GM18519 (cell line): Measurements from ENCODE around the gene FGF14.
A peak's percentile ranks its signal among the peaks of the same experiment; 100 is the strongest.

Source experiments
- ATAC-seq: cut with Tn5 transposase; IDR thresholded peaks from one replicate; pipeline ENCODE4 v1.9.1; 2021; ENCODE audit warnings: mild to moderate bottlenecking, moderate library complexity; ENCODE audit not compliant: unreplicated experiment, low FRiP score

The FGF14 gene

DNA sequence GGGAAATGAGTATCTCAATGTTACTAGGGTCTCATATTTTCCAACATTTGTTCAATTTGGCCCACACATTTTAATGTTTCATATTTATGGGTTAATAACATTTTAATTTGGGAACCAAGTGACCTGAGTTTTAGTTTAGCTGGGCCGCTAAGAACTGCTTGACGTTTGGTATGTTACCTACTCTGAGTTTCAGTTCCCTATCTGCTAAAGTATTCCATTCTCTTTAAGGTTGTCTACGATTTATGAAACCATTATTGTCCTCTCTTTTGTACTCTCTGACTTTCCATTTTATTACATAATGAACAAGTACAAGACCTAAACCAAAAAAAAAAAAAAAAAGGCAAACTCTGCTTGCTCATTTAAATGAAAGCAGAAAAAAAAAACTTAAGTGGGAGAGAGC, 89.9 kb downstream of the FGF14 start:
- ATAC-seq: peak; percentile 84

DNA sequence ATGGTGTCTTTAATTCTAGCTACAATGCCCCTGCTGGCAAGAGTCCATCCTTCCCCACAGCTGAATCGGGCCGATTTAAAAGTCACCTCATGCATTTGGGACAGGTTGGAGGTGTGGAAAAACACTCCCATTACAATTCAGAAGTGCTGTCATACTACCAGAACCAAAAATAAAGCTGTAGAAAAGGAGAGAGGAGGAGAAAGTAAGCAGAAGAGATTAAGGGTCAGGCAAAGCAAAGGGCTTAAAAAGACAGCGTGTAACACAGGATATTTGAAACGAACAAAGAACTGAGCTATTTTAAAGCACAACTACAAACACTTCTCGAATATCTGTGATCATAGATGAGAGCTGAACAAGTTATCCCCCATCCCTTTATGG, 90.4 kb downstream of the FGF14 start:
- no peak for ATAC-seq

DNA sequence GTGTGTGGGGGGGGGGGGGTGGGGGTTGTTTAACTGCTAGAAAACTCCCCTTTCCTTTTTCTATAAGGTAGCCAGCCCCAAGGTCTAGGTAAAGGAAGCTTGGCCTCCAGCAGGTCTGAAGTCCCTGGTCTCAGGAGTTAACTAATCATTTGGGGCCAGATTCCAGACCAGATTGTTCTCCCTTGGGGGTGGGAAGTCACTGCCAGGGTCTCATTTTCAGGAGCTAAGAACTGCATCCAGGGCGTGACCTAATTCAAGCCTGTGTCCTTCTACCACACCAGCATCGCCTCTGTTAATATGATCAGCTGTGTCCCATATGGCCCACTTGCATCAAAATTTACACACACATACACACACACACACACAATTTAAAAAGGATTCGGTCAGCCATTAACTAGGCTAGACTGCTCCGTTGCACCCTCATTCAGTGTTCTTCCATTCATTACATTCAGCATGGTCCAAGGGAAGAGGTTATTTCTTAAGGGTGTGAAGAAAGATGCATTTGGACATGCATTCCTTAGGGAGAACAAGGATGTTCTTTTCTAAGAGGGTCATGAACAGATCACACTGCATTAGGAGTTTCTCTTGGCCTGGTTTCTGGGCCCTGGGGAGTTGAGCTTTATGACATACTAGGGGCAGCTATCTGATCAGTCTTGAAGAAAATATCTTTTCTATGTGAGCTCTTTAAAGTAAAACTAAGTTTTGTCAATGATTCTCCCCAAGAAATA, 91.0 kb downstream of the FGF14 start:
- no peak for ATAC-seq

DNA sequence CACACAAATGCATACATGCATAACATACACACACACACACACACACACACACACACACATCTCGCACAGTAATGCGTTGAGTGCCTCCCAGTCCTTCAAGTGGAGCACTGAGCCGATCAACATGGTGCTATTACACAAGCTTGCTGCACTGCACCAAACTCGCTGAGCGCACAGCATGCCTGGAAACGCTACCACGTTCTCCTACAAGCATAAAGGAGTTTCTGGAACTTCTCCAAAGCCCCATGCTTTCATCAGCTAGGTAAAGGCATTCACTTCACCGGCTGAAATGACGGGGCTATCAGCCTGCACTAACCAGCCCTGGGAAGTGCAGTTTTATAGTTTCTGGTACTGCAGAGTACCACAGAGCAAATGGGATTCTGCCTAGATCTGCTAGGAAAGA, 92.7 kb downstream of the FGF14 start:
- no peak for ATAC-seq

DNA sequence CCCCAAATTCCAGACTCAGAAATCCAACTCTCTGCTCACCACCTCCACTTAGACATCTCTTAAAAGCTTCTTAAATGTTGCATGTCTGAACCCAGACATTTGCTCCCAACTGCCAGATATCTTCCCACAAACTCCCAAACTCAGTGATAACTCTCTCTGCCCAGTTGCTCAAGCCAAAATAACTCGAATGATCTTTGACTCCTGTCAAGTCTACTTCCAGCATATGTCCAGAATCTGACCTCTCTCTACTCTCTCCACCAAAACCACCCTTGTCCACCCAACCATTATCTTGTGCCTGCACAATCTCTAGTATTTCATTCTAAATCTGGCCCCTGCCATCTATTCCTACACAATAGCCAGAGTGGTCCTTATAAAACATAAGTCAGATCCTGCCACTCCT, 99.3 kb downstream of the FGF14 start:
- no peak for ATAC-seq

DNA sequence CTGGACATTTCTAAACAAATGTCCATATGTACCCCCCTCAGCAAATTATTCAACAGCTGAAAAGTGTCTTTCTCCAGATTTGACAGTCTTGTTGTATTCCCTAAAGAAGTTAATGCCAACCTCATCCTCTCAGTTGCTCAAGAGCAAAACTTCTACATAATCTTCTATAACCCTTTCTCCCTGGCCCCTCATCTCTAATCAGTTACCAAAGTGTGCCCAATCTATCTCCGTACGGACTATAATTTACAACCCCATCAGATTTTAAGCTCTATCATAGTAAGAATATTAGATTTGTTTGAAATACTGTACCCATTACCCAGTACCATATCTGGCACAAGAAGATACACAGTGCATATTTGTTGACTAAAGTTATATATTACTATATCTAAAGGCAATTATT, 101.5 kb downstream of the FGF14 start:
- ATAC-seq: no peak

DNA sequence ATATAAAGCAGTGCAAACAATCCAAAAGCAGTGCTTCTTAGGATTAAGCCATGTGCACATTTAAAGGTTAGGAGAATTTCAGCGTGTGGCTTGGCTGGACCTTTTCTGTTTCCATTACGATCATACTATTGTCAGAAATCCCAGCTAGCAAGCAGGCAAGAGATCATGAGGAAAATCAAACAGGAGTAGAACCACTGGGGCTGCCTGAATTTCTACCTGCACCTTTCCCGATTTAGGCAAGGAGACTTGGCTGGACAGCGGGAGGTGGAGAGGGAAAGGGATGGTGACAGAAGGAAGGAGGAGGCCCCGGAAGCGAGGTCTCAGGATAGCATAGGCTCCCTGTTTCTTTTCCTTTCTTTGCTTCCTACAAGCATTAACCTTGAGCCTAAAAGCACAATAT, 102.5 kb downstream of the FGF14 start:
- ATAC-seq: no peak

DNA sequence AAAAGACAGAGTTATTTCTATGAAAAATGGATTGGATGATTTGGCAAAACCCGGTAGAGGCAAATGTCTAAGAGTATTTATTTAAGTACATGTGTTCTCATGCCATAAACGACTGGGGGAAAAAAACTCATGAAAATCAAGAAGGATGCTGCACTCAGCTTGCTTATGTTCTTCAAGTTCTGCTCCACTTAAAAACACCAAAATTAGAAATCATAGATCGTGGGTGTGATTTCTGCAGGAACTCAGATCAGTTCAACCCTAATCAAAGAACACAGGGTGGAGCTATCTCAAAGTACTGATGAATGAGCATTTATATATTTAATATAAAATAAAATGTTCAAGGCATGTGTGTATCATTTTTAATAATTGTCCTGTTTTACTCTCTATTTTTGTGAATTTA, 103.8 kb downstream of the FGF14 start:
- ATAC-seq: no peak

DNA sequence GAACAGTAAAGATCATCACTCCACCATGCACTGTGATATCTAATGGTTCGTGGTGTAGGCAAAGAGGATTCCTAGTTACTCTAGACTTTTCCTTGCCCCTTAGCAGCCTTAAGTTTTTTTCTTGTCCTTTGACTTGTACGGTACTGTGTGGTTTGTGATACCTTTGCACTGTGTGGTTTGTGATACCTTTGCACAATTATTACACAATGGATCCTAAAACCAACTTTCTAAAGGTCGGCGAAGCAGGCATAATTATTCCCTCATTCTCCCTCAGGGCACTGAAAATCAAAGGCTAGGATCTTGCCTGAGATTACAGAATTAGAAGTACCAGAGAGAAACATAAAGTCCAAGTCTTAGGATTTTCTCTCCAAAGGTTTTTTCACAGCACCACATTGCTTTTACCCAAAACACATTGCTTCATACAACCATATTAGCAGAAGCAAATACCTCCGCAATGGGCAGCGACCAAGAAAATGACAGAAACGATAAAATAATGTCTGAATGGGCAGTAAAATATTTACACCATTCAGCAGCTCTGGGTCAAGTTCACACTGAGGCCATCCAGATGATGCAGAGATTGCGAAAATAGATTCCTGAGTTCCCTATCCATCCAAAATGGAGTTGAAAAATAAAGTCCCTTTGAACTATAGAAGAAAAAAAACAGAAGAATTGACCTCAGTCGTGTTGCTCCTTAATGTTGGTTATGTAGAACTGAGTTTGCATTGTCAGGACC, 106.4 kb downstream of the FGF14 start:
- ATAC-seq: no peak

DNA sequence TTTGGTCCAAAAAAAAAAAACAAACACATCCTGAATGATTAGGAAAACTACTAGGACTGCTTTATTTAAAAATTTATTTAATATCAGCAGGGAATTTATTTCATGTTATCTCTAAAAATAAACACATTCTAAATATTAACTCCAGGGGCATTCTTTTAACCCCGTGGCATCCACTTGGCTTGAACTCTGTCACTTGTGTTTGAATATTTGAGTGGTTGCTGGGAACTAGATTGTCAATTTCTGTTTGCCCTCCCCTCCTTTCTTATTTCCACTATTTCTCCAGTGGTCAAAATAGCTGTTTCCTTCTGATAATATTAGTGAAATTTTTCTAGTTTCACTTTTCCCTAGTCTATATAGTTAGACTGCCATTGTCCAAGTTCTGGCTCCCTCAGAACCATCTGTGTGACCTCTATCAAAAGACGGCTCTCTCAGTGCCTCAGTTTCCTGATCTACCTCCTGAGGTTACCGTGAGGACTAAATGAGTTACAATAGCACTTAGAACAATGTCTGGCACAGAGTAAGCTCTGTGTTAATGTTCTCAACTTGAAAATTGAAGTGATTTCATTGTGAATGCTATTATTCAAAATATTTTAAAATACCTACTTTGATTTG, 107.3 kb downstream of the FGF14 start:
- no peak for ATAC-seq

DNA sequence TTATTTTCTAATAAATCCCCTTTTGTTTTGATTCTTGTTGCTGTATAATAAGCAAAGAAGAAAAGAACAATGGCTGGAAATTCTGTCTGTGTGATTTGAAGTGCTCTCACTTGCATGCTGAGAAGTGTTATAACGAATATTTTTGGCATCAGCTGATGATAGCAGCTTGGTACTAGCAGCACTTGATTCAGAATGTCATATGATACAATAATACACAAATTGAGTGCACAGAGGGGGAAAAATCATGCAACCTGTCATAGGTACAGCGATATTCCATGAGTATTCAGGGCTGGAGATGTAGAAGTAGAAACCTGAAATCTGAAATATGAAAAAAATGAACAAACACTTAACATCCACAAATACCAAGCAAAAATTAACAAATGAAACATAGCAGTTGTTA, 108.1 kb downstream of the FGF14 start:
- no peak for ATAC-seq

DNA sequence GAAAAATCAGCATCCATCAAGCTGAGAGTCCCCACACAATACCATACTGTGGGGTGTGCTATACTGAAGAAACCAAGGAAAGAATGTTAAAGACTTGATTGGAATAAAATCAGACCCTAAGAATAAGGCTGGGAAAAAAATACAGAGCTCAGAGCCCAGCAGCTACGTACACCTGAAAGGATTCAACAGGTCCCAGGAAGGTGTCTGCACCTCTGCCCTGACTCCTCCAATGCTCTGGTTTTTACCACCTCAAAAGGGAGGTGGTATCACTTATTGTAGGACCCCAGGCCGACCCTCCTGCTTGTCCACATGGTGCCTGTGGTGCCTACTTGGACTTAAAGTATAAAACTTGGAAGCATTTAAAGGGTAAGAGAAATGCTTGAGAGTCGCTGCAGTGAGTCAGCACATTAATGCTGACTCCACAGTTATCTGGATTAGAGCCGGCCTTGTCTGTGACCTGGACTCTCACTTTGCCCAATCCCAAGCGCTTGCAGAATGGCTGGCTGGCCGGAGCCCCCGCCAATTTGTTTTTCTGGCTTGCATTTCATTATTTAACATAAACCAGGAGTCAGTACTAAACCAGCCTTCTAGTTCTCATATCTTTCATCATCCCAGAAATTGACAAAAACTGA, 110.1 kb downstream of the FGF14 start:
- no peak for ATAC-seq

DNA sequence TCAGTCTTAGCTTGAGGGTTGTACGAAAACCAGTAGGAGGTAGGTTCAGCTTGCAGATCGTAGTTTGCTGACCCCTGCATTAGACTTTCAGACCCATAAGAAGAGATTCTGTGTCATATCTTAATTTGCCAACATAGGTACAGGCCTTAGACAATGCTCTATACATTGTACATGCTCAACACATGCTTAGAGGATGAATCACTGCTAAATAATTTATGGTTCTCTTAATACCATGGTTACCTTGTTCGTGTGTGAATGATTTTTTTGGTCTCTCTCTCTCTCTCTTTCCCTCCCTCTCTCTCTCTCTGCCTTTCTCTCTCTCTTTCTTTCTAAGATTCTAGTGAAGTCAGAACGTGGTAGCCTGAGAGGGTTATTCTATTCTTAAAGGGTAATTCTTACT, 112.2 kb downstream of the FGF14 start:
- ATAC-seq: no peak

DNA sequence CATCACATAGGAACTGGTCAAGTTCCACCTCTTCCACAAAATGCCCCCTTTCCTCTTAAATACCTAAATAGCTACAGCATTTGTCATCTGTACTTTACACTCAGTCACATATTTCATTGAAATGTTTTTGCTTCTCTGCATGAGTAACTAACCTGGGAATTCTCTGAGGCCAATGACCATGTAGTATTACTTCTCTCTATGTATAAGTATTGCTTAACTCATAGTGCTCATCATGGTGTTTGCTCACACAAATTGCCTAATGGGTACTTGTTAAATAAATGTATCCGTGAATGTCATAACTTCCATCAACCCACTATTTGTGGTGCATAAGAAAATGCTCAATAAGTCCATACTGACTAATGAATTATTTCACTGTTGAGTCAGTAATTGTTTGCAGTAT, 115.5 kb downstream of the FGF14 start:
- no peak for ATAC-seq

DNA sequence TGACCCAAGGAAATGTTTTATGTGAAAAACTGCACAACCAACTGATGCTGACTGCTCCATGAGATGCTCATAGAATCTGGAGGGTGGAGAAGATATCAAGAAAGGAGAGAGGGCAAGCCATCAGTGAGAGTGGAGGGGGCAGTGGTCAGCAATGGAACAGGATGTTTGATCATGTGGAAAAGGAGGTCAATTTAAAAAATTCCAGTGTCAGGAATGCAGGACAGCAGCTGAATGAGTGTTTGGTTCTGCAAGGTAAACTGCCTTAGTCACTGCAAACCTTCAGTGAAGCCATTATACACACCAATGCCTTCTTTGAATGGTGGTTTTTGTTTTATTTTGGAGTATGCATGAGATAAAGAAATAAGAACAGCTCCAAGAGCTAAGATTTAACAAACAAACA, 121.5 kb downstream of the FGF14 start:
- ATAC-seq: no peak

DNA sequence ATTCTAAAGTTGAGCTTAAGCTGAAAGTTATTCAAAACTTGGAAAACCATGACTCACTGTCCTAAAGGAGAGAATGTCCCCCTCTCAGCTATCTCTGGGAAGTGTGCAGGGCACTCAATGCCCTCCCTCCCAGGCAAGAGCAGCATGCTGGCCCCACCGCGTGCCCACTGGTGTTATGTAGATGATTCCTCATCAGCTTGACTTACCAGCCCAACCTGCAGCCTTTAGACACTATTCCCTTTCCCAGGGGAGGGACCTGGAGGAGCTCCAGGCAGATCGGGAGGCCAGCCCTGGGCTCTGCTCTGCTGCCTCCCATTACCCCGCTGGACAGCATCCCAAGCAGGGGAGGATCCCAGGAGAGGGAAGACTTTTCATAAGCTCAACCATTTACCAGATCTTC, 124.6 kb downstream of the FGF14 start:
- ATAC-seq: no peak

DNA sequence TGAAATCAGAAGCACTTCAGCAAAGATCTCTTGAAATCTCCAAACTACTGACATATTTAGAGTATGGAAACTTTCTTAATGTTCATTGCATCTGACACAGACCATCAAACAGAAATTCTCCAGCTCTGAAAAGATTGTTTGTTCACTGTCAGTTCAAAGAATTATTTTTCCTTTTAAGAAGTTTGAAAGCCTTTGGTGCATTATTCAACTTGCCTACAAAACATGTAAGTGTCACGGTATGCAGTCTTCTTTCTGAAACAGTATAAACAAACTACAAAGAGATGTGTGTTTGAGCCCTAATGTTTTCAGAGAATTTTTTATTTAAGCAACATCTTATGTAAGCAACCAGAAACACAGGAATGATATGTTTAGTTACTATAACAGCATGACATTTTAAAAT, 125.4 kb downstream of the FGF14 start:
- no peak for ATAC-seq

DNA sequence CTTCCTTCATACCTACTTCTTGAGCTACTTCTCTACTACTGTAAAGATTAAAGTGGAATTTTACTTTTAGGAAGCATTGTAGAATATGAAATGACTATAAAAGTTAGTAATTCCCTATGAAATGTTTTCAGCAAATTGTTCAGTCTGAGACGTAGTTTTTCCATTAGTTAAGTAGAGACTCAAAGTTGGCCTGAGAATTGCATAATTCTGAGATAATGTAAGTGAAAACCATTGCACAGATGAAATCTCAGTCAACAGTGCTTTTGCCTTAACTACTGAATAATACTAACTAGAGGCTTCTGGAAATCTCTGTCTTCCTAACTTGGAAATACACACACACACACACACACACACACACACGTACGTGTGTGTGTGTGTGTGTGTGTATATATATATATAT, 125.9 kb downstream of the FGF14 start:
- no peak for ATAC-seq

DNA sequence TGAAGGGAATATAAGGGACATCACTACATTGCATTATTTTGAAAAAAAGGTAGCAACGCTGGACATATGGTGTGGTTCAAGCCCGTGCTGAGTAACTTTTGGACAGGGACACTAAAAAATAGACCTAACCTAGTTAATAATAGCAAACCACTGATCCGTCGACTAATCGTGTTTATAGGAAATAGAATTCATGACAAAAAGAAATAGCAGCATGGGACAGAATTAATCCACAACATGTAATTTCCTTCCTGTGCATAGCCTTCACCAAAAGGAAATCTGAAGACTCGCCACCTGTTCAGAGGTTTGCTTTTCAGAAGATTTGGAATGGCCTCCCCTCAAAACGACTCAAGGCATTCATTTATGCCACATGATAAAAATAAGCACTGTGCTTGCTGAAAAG, 128.7 kb downstream of the FGF14 start:
- ATAC-seq: no peak

DNA sequence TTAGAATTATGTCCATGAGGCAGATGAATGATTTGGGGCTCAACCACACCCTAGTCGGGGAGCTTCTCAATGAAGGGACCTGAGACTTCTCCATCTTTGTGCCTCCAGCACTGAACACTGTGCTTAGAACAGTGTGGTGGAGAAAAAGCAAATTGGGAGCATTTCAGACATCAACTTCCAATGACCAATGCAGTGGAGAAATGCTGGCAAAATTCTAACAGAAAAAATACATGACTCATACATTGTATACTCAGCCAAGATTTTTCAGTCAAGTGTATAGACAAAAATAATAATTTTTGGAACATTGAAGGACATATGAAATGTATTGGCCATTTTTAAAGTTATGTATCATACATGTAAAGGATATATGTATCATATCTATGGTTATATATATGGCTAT, 134.7 kb downstream of the FGF14 start:
- no peak for ATAC-seq

DNA sequence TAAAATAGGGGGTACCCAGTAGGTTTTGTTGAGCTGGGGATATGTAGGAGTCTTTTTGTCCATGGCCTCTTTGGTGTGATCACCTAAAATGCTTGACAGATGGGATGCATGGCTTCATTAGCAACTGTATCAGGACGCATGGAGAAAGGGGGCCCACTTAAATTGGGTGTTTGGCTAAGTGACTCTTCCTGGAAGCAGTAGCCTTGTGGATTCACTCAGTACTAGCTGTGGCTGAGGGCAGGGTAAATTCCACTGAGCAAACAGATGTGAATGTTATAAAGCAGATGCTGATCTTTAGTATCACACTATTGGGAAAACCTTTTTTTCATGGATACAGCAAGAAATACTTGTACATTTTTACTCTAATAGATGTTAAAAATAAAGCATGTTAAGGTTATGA, 140.0 kb downstream of the FGF14 start:
- no peak for ATAC-seq

DNA sequence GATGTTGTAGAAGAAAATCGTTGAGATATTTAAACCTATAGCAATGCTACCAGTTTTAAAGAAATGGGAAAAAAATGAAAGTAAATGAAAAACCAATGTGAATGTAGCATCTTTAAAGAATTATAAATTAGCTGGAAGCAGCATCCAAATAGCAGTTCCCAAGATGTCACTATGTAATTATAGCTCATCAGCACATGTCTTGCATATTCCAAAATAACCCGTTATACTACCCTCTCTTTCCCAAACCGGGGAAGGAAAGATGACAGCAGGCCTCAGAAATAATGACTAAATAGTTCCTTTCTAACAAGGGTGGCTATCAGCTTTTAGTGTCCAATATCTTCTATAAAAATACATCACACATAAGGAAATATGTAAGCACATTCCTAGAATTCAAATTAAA, 140.5 kb downstream of the FGF14 start:
- no peak for ATAC-seq
